ENCODE results near the gene GCN1.

GCN1 gene

GRCh38 chr12:120121343-120121742 is 73.2 kb downstream of the GCN1 start:
- no peak for DNase-seq (ENCODE audit: extremely low read depth in 1 of 2, low read depth in 1 of 2)

GRCh38 chr12:120119271-120119973 is 75.1 kb downstream of the GCN1 start:
- DNase-seq (ENCODE audit: extremely low read depth in 1 of 2, low read depth in 1 of 2): no peak

DNA sequence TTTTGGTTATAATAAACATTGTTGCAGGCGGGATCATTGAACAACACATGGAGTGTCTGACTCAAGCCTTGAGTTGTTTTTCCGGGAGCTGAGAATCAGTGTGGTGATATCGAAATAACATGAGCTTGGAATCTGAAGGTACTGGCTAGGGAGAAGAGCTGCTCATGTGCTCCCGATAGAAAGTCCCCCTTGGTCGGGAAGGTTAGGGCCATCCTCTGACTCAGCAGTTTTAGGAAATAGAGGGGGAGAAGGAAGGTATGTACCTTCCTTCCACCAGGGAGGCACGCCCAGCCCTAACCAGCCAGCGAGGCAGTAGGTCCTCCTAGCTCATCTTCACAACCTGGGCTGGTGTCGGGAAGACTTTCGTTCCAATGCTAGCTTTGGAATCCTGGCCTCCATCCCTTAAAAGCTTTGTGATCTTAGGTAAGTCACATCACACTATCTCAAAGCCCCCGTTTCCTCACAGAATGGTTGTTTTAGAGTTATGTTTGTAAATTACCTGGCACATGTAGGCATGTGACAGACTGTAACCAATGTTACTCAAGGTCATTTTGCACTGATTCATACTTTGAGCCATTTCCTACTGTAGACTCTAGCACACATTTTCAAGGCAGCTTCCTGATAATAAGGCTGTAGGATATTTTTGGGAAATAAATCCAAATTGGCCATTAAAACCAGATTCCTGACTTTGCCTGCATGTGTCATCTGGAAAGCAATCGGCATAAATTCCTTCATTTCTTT is 76.0 kb downstream of the GCN1 start:
- DNase-seq (ENCODE audit: extremely low read depth in 1 of 2, low read depth in 1 of 2): no peak

DNA sequence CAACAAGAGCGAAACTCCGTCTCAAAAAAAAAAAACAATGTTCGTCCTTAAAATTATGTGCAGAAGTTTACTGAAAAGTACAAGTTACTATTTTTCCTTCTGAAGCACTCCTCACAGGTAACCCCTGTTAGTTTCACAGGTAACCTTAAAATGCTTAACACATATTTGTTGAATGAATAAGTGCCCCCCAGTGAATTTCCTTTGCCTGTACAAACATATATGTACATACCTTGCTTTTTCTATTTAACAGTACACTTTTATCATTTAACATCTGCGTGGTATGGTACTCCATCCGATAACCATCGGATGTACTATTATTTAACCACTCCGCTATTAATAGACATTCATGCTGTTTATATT is 76.6 kb downstream of the GCN1 start:
- DNase-seq (ENCODE audit: extremely low read depth in 1 of 2, low read depth in 1 of 2): no peak

DNA sequence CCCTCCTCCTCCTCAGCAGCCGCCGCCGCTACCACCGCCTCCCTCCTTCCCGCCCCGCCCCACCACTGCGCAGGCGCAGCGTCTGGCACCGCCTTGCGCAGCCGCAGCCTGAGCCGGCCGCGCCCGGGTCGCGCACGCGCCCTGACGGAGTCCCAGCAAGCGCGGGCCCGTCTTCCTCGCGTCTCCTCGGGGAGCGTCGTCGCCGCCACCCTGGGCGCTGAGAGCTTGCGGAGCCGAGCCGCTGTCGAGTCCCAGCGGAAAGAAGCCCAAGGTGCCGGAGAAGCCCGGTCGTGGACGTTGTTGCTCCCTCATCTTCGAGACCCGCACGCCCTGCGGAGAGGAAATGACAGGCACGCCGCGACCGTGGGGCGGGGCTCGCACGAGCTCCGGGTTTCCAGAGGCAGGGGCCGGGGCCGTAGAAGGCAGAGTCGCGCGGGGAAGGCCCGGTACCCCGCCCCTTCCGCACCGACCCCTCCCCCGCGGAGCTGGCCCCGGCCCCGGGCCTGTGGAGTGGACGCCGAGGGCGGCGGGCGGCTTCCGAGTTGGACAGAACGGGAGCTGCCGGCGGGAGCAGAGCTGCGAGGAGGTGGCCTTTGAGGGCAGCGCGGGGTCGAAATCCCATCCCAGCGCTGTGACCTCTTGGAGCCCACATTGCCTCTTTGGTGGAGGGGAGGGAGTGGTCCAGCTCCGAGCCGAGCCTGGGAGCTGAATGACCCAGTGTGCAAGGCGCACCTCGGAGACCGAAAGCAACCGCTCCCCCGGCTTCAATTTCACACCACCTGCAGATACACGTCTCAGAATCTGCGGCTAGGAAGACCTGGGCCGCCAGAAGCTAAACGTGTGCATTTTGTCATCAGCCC is 77.5 kb downstream of the GCN1 start:
- peak; percentile 92 to 97 for DNase-seq (ENCODE audit: extremely low read depth in 1 of 2, low read depth in 1 of 2)

GRCh38 chr12:120116441-120116791 is 78.1 kb downstream of the GCN1 start, which contains the start of gene RAB35:
TSS of gene RAB35 (minus strand) at chr12:120116753. CDS start at chr12:120116650, 103 bp downstream.
- no peak for DNase-seq (ENCODE audit: extremely low read depth in 1 of 2, low read depth in 1 of 2)

GRCh38 chr12:120115692-120116440 is 78.6 kb downstream of the GCN1 start:
- DNase-seq (ENCODE audit: extremely low read depth in 1 of 2, low read depth in 1 of 2): no peak

GRCh38 chr12:120115066-120115465 is 79.4 kb downstream of the GCN1 start:
- DNase-seq (ENCODE audit: extremely low read depth in 1 of 2, low read depth in 1 of 2): no peak

- DNase-seq (ENCODE audit: extremely low read depth in 1 of 2, low read depth in 1 of 2): peak in 1 of 2 donors; percentile 11
Observed at GRCh38 chr12:120110550-120111501, 83.7 kb downstream of the GCN1 start.

DNA sequence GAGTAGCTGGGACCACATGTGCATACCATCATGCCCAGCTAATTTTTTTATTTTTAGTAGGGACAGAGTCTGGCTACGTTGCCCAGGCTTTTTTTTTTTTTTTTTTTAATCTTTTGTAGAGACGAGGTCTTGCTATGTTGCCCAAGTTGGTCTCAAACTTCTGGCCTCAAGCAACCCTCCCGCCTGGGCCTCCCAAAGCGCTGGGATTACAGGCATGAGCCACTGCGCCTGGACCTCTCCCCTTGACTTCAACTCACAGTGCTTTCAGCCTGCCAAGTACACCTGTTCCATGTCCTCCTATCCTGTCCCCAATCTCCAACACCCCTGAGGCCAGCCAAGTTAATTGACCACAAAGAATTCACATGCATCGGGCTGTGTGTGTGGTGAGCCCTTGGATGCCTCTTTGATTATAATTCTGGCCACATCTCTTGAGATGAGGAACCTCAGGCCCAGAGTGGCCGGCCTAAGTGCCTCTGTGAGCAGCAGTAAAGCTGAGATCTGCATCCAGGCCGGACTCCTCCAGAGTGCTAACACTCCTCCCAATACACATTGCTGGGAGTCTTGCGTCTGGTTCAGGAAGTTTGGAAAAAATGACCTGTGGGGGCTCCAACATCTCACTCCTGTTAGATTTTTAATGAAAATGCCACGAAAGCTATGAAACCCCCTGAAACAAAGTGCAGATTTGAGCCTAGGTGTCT is 84.8 kb downstream of the GCN1 start:
- DNase-seq (ENCODE audit: extremely low read depth in 1 of 2, low read depth in 1 of 2): no peak

DNA sequence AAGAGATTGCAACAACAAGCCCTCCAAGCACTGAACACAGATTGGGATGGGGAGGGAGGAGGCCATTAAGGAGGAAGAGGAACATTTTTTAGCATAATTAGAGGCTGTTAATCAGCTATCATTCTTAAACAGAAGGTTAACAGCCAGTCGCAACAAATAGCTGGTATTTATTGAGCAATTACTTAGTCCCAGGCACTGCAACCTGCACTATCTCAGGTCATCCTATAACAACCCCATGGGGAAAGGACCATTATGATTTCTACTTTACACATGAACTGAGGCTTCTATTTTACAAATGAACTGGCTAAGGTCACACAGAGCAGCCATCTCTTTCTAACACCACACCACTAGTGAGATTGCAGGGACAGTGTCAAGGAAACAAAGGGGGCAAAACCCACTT is 88.4 kb downstream of the GCN1 start:
- no peak for DNase-seq (ENCODE audit: extremely low read depth in 1 of 2, low read depth in 1 of 2)

DNA sequence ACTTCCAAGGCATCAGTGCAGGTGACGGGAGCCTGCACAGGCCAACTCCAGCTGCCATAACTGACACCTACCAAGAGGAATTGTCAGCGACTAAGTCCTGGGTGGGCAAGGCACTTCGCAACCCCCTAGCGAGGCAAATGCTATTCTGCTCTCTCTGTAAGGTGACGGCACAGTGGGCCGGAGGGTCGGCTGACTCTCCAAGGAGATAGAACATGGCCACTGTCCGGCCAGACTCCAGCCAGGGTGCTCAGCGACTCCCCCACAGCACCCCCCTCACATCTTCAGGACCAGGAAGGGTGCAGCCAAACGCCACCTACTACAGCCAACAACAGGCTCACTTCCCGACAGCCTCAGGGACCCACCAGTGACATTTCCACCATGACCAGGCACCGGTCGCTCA is 91.1 kb downstream of the GCN1 start:
- DNase-seq (ENCODE audit: extremely low read depth in 1 of 2, low read depth in 1 of 2): no peak

GRCh38 chr12:120103044-120103338 is 91.5 kb downstream of the GCN1 start:
- no peak for DNase-seq (ENCODE audit: extremely low read depth in 1 of 2, low read depth in 1 of 2)

- DNase-seq (ENCODE audit: extremely low read depth in 1 of 2, low read depth in 1 of 2): no peak
Observed at GRCh38 chr12:120102189-120103043, 92.1 kb downstream of the GCN1 start.

- no peak for DNase-seq (ENCODE audit: extremely low read depth in 1 of 2, low read depth in 1 of 2)
Observed at GRCh38 chr12:120101617-120102016, 92.9 kb downstream of the GCN1 start.

- no peak for DNase-seq (ENCODE audit: extremely low read depth in 1 of 2, low read depth in 1 of 2)
Observed at GRCh38 chr12:120101182-120101581, 93.3 kb downstream of the GCN1 start.

GRCh38 chr12:120100630-120101029 is 93.9 kb downstream of the GCN1 start:
- no peak for DNase-seq (ENCODE audit: extremely low read depth in 1 of 2, low read depth in 1 of 2)

DNA sequence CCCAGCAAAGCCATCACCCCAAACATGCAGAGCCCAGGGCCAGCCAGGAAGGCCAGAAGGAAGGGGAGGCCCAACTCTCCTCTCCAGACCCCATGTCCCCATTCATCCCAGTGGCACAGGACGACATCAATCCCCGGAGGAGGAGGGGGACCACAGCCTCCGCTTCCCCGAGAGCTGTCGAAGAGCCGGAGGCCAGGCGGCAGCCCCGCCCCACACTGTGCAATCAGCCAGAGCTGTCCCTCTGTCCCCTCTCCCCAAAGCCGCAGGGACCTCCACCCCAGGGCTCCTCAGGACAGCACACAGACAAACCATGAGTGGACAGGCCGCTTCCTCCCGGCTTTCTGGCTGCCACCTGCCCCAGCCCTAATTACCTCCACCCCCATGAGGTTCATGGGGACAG is 94.8 kb downstream of the GCN1 start:
- no peak for DNase-seq (ENCODE audit: extremely low read depth in 1 of 2, low read depth in 1 of 2)
